Neural cell (in vitro differentiated cells): ENCODE measurements around the gene SERPINB1. TPM values are rescaled to one million over a fixed set of nuclear protein-coding genes. Genes with fewer than 3 reads are reported as not detected.
"Not testable (repeated sequence)": the region's sequence is repeated elsewhere in the genome, so short reads cannot be mapped to it uniquely, and the experiment has no call there.

Experiments used
- H2AFZ ChIP-seq: fragments of 200-600, 300-800 bp; sonication (generic), shearing (Covaris generic); 2 replicates; pipeline ENCODE4 v1.6.0; 2014; ENCODE audit warnings: low read depth, mild to moderate bottlenecking, antibody characterized with exemption, low read length, moderate library complexity
- H3F3A ChIP-seq: fragments of 200-600 bp; shearing (Covaris generic); 2 replicates; pipeline ENCODE4 v1.6.1; 2016; ENCODE audit warnings: mild to moderate bottlenecking, moderate library complexity, mixed read lengths, antibody characterized with exemption, low read length; ENCODE audit not compliant: insufficient read depth, poor library complexity, severe bottlenecking
- H3K27ac ChIP-seq: fragments of 200-600, 300-800 bp; sonication (generic), shearing (Covaris generic); 2 replicates; pipeline ENCODE4 v1.5.1; 2014; ENCODE audit warnings: mild to moderate bottlenecking, low read length, moderate library complexity
- H3K27me3 ChIP-seq: fragments of 300-800, 200-600 bp; sonication (generic), shearing (Covaris generic); 2 replicates; pipeline ENCODE4 v1.6.0; 2014; ENCODE audit warnings: mild to moderate bottlenecking, low read depth, low read length, moderate library complexity; ENCODE audit not compliant: insufficient read depth
- H3K36me3 ChIP-seq: fragments of 300-800, 200-600 bp; sonication (generic), shearing (Covaris generic); 2 replicates; pipeline ENCODE4 v1.5.1; 2014; ENCODE audit warnings: mild to moderate bottlenecking, antibody characterized with exemption, low read length, moderate library complexity; ENCODE audit not compliant: insufficient read depth
- H3K4me2 ChIP-seq: fragments of 300-800, 200-600 bp; sonication (generic), shearing (Covaris generic); 2 replicates; pipeline ENCODE4 v1.6.0; 2014; ENCODE audit warnings: mild to moderate bottlenecking, low read length
- H3K4me3 ChIP-seq: fragments of 300-800, 200-600 bp; sonication (generic), shearing (Covaris generic); 2 replicates; pipeline ENCODE4 v1.5.1; 2014; ENCODE audit warnings: mild to moderate bottlenecking, low read length, moderate library complexity
- H3K79me2 ChIP-seq: fragments of 200-600 bp; shearing (Covaris generic); replicated peaks from 2 replicates; pipeline ENCODE4 v1.6.0; 2014; ENCODE audit warnings: mild to moderate bottlenecking, low read length, moderate library complexity; ENCODE audit not compliant: insufficient read depth
- H3K9ac ChIP-seq: fragments of 300-800, 200-600 bp; sonication (generic), shearing (Covaris generic); 2 replicates; pipeline ENCODE4 v1.6.1; 2016; ENCODE audit warnings: mild to moderate bottlenecking, low read length, mixed read lengths
- H3K9me2 ChIP-seq: fragments of 200-600 bp; shearing (Covaris generic); 2 replicates; pipeline ENCODE4 v1.6.1; 2016; ENCODE audit warnings: mild to moderate bottlenecking, low read length, mixed read lengths; ENCODE audit not compliant: insufficient read depth
- H3K9me3 ChIP-seq: fragments of 200-600, 300-800 bp; sonication (generic), shearing (Covaris generic); 2 replicates; pipeline ENCODE4 v1.6.1; 2016; ENCODE audit warnings: mild to moderate bottlenecking, mixed run types, low read length, moderate library complexity, mixed read lengths
- H4K20me1 ChIP-seq: fragments of 200-600 bp; shearing (Covaris generic); 2 replicates; pipeline ENCODE4 v1.6.1; 2016; ENCODE audit warnings: mild to moderate bottlenecking, mixed run types; ENCODE audit not compliant: insufficient read depth
- CTCF ChIP-seq: fragments of 450-650 bp; IDR thresholded peaks from 2 replicates; pipeline ENCODE4 v1.5.1; 2014; ENCODE audit warnings: antibody characterized with exemption, mild to moderate bottlenecking, moderate library complexity; ENCODE audit not compliant: poor library complexity, severe bottlenecking
- EP300 ChIP-seq: fragments of 450-650 bp; conservative IDR thresholded peaks from 2 replicates; pipeline ENCODE4 v1.6.1; 2014; ENCODE audit warnings: antibody characterized with exemption, mild to moderate bottlenecking, moderate library complexity; ENCODE audit not compliant: poor library complexity, severe bottlenecking
- EZH2 ChIP-seq: fragments of 200-600, 300-800 bp; shearing (Covaris generic), sonication (generic); IDR thresholded peaks from 2 replicates; pipeline ENCODE4 v1.6.1; 2014; ENCODE audit warnings: antibody characterized with exemption, low read length, borderline replicate concordance, mild to moderate bottlenecking; ENCODE audit not compliant: insufficient read depth, poor library complexity, severe bottlenecking
- MXI1 ChIP-seq: fragments of 450-650 bp; conservative IDR thresholded peaks from 2 replicates; pipeline ENCODE4 v1.6.1; 2014; ENCODE audit warnings: antibody characterized with exemption, mild to moderate bottlenecking; ENCODE audit not compliant: poor library complexity, severe bottlenecking
- POLR2AphosphoS5 ChIP-seq: IDR thresholded peaks from 2 replicates; pipeline ENCODE4 v1.6.1; 2012
- RAD21 ChIP-seq: fragments of 450-650 bp; conservative IDR thresholded peaks from 2 replicates; pipeline ENCODE4 v1.6.1; 2014; ENCODE audit warnings: antibody characterized with exemption, mild to moderate bottlenecking, moderate library complexity
- REST ChIP-seq: IDR thresholded peaks from 2 replicates; pipeline ENCODE4 v1.6.1; 2012; ENCODE audit warnings: borderline replicate concordance
- SMC3 ChIP-seq: fragments of 450-650 bp; conservative IDR thresholded peaks from 2 replicates; pipeline ENCODE4 v1.6.1; 2014; ENCODE audit warnings: antibody characterized with exemption, mild to moderate bottlenecking, moderate library complexity; ENCODE audit not compliant: poor library complexity
- TAF1 ChIP-seq: IDR thresholded peaks from 2 replicates; pipeline ENCODE4 v1.6.1; 2012; ENCODE audit warnings: low read depth
- polyA plus RNA-seq: library from polyadenylated mRNA; depleted of rRNA; stranded (reverse); fragments of >200 nt; gene quantifications from 2 replicates; pipeline ENCODE4 v1.2.3, GENCODE V29; 2014

Gene SERPINB1
- polyA plus RNA-seq, 1 donor from 2014 or later = not detected

GRCh38 chr6:2883673-2884072 lies 42.0 kb upstream of the SERPINB1 start:
- Histone ChIP-seq H3K27ac (no peak overlapping the region), H3K4me3 (no peak overlapping the region), H3K79me2 (no peaks in the 10 kb centered on the region), H3K9me3 (no peaks in the 10 kb centered on the region), H3K9me2 (no peaks in the 10 kb centered on the region), H3K4me2 (no peak overlapping the region), H3K9ac (no peak overlapping the region), H4K20me1 (no peaks in the 10 kb centered on the region), H2AFZ (no peak overlapping the region), H3F3A (no peaks in the 10 kb centered on the region), H3K36me3 (no peaks in the 10 kb centered on the region), H3K27me3 (no peaks in the 10 kb centered on the region)
- TF ChIP-seq TAF1 (no peak), CTCF (no peak), EP300 (no peak), EZH2 (no peak), POLR2AphosphoS5 (no peak), SMC3 (no peak), REST (no peak), MXI1 (no peak), RAD21 (no peak)

- Histone ChIP-seq H3K27ac (no peak overlapping the region), H3K9me2 (no peaks in the 10 kb centered on the region), H4K20me1 (no peaks in the 10 kb centered on the region), H3K9me3 (no peaks in the 10 kb centered on the region), H3K4me2 (no peak overlapping the region), H3K27me3 (peaks cover 4% of the 10 kb centered on the region), H3K79me2 (no peaks in the 10 kb centered on the region), H3K36me3 (no peaks in the 10 kb centered on the region), H3F3A (no peaks in the 10 kb centered on the region), H3K9ac (no peak overlapping the region), H3K4me3 (no peak overlapping the region), H2AFZ (no peak overlapping the region)
- TF ChIP-seq EZH2 = no peak
- TF ChIP-seq MXI1 = no peak
- no peak for TF ChIP-seq RAD21
- no peak for TF ChIP-seq SMC3
- TF ChIP-seq TAF1 = no peak
- no peak for TF ChIP-seq EP300
- no peak for TF ChIP-seq POLR2AphosphoS5
- TF ChIP-seq CTCF = no peak
Measured at GRCh38 chr6:2881423-2881822, 39.8 kb upstream of the SERPINB1 start.

- not testable (repeated sequence) for H3K27ac ChIP-seq, H4K20me1 ChIP-seq, H3K79me2 ChIP-seq
Measured at GRCh38 chr6:2880156-2880555, 38.5 kb upstream of the SERPINB1 start.

More at GRCh38 chr6:2880156-2880555, 38.5 kb upstream of the SERPINB1 start:
- not testable (repeated sequence) for H3K9me2 ChIP-seq, H3K9ac ChIP-seq, H3K9me3 ChIP-seq, H3K36me3 ChIP-seq, H3K4me3 ChIP-seq, H2AFZ ChIP-seq, H3F3A ChIP-seq, H3K4me2 ChIP-seq
- H3K27me3 ChIP-seq = peaks cover 15% of the 10 kb centered on the region
